ENCODE measurements around the gene NANOS1.

NANOS1 gene, protein sequence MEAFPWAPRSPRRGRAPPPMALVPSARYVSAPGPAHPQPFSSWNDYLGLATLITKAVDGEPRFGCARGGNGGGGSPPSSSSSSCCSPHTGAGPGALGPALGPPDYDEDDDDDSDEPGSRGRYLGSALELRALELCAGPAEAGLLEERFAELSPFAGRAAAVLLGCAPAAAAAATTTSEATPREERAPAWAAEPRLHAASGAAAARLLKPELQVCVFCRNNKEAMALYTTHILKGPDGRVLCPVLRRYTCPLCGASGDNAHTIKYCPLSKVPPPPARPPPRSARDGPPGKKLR

DNA sequence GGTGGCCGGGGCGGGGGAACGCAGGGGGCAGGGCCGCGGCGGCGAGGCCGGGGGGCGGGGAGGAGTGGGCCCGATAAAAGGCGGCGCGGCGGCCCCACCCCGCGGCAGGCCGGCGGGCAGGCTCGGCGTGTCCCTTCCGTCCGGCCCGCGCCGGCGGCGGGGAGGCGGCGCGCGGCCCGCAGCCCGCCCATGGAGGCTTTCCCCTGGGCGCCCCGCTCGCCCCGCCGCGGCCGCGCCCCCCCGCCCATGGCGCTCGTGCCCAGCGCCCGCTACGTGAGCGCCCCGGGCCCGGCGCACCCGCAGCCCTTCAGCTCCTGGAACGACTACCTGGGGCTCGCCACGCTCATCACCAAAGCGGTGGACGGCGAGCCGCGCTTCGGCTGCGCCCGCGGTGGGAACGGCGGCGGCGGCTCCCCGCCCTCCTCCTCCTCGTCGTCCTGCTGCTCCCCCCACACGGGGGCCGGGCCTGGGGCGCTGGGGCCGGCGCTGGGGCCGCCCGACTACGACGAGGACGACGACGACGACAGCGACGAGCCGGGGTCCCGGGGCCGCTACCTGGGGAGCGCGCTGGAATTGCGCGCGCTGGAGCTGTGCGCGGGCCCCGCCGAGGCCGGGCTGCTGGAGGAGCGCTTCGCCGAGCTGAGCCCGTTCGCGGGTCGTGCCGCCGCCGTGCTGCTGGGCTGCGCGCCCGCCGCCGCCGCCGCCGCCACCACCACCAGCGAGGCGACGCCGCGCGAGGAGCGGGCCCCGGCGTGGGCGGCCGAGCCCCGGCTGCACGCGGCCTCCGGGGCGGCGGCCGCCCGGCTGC is at the start of gene NANOS1:
Gene NANOS1 (plus strand): TSS at position 102 of the 808 bp plus-strand sequence. CDS start 88 bp downstream, at position 190.
- in situ Hi-C loops (cut with MboI; ENCODE audit: low sequenced_read_pairs), result no loop called here

GRCh38 chr10:118980135-118980865 is 49.2 kb upstream of the NANOS1 start:
- in situ Hi-C loops (cut with MboI; ENCODE audit: low sequenced_read_pairs), result no loop called here

- in situ Hi-C loops (cut with MboI; ENCODE audit: low sequenced_read_pairs), result no loop called here
These were observed 48.6 kb upstream of the NANOS1 start for GRCh38 chr10:118980870-118981269.

DNA sequence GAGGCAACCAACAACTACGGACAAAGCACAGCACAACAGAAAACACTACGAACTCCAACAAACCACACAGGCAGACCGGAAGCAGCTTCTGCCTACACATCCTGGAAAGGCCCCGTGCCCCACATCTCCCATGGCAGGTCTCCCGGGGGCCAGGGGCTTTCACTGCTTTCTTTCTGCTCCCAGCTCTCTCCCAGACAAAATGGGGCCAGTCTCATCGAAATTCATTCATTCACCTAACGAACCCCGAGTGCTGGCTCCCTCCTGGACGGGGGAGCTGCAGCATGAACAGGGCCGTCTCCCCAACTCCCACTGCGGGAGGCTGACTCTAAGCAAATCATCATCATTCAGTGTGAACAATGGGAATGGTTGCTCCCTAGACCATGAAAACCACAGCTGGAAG is 47.6 kb upstream of the NANOS1 start:
- in situ Hi-C loops (cut with MboI; ENCODE audit: low sequenced_read_pairs), result no loop called here

DNA sequence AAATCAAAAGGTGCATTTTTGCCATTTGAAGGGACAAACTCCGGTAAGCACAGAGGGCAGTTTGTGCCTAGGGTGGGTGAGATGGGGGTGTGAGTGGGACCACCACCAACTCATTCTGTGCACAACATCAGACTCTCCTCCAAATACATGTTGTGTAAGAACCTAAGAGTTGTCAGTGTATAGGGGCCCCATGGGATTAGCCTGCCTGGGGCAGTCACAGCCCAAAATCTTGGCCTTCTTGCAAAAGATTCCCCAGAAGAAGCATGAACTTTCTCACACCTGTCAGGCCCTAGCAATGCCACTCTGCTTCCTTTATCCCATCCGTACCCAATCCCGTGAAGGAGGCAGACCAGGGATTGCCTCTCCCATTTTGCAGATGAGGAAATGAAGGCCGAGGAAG is 47.1 kb upstream of the NANOS1 start:
- in situ Hi-C loops (cut with MboI; ENCODE audit: low sequenced_read_pairs), result no loop called here

DNA sequence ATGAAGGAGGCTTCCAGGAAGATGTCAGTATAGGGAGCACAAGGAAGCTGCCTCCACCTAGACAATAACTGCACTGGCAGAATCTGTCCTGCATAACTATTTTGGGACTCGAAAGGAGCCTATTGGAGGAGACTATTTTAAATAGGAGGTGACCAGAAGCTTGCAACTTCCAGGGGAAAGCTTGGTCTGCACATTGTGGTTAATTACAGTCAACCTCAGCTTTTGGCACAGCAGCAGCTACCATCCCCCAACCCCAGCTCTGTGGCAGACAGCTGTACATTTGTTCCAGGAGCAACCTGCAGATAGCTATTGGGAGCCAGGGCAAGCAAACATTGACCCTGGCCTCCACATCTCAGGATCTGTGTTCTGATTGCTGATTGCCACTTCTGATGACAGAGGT is 46.3 kb upstream of the NANOS1 start:
- in situ Hi-C loops (cut with MboI; ENCODE audit: low sequenced_read_pairs), result no loop called here

- in situ Hi-C loops (cut with MboI; ENCODE audit: low sequenced_read_pairs), result no loop called here
These were observed 43.9 kb upstream of the NANOS1 start for GRCh38 chr10:118985576-118985975.

GRCh38 chr10:118986815-118987790 is 42.4 kb upstream of the NANOS1 start:
- in situ Hi-C loops (cut with MboI; ENCODE audit: low sequenced_read_pairs), result no loop called here

- in situ Hi-C loops (cut with MboI; ENCODE audit: low sequenced_read_pairs), result no loop called here
These were observed 39.2 kb upstream of the NANOS1 start for GRCh38 chr10:118990326-118990725.

- in situ Hi-C loops (cut with MboI; ENCODE audit: low sequenced_read_pairs), result no loop called here
These were observed 37.0 kb upstream of the NANOS1 start for GRCh38 chr10:118992496-118992895.

DNA sequence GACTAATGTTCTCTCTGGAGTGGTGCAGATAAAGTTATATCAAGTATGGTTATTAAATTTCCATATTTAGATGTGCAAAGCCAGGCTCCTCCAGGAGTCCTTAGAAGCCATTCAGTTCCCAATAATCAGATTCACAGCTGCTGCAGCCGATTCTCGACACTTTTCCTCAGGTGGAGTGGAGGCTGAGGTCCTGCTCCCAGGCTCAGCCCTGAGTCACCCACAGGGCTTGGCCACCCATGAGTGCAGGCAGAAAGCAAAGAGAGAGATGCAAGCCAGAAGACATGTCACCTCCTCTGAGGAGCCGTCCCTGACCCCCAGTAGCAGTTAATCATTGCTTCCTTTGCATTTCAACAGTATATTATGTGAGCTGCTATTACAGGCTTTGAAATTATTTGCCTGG is 36.3 kb upstream of the NANOS1 start:
- in situ Hi-C loops (cut with MboI; ENCODE audit: low sequenced_read_pairs), result no loop called here

- in situ Hi-C loops (cut with MboI; ENCODE audit: low sequenced_read_pairs), result no loop called here
These were observed 35.2 kb upstream of the NANOS1 start for GRCh38 chr10:118994321-118994720.

- in situ Hi-C loops (cut with MboI; ENCODE audit: low sequenced_read_pairs), result no loop called here
These were observed 33.8 kb upstream of the NANOS1 start for GRCh38 chr10:118995739-118996138.

DNA sequence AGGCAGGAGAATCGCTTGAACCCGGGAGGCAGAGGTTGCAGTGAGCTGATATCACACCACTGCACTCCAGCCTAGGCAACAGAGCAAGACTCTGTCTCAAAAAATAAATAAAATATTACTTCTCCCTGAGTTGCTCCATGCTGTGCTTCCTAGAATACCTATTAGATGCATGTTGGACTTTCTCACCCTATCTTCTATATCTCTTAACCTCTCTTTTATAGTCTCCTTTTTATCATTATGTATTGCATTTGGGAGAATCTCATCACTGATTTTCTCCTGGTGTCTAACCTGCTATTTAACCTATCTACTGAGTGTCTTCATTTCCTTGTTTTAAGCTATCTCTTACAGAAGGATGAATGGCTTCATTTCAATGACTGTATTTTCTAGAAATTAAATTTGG is 32.1 kb upstream of the NANOS1 start:
- in situ Hi-C loops (cut with MboI; ENCODE audit: low sequenced_read_pairs), result no loop called here

GRCh38 chr10:118998183-118998582 is 31.3 kb upstream of the NANOS1 start:
- in situ Hi-C loops (cut with MboI; ENCODE audit: low sequenced_read_pairs), result no loop called here

- in situ Hi-C loops (cut with MboI; ENCODE audit: low sequenced_read_pairs), result no loop called here
These were observed 27.6 kb upstream of the NANOS1 start for GRCh38 chr10:119001717-119002500.

GRCh38 chr10:119003572-119004289 is 25.8 kb upstream of the NANOS1 start:
- in situ Hi-C loops (cut with MboI; ENCODE audit: low sequenced_read_pairs), result no loop called here

GRCh38 chr10:119005362-119006043 is 24.0 kb upstream of the NANOS1 start:
- in situ Hi-C loops (cut with MboI; ENCODE audit: low sequenced_read_pairs), result no loop called here

All from HL-60/S4 treated with retinoic acid at 250 ng/mL for 4 days and 3 days (cell line).